ENCODE results near the gene TET1.
"Not testable (repeated sequence)": the region's sequence is repeated elsewhere in the genome, so short reads cannot be mapped to it uniquely, and the experiment has no call there.

The TET1 gene

DNA sequence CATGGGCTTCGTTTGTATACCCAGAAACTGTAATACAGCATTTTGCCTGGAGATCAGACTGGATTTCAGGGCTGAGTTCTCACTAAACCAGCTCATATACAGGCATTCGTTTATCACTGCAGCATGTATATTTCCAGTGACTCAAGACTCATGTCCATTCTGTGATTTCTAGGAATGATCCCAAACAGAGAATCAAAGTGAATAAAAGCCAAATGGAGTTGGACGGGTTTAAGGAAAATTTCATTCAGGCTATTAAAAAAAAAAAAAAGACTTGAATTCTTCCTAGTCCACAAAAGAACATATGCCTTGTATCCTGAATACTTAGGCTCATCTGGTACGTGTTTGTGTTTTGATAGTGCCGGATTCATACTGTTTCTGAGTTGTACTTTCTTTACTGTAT lies 46.8 kb downstream of the TET1 start:
- H2AFZ ChIP-seq (ENCODE audit: low read depth) = no peak overlapping the region
- TF ChIP-seq, protein P1, sequence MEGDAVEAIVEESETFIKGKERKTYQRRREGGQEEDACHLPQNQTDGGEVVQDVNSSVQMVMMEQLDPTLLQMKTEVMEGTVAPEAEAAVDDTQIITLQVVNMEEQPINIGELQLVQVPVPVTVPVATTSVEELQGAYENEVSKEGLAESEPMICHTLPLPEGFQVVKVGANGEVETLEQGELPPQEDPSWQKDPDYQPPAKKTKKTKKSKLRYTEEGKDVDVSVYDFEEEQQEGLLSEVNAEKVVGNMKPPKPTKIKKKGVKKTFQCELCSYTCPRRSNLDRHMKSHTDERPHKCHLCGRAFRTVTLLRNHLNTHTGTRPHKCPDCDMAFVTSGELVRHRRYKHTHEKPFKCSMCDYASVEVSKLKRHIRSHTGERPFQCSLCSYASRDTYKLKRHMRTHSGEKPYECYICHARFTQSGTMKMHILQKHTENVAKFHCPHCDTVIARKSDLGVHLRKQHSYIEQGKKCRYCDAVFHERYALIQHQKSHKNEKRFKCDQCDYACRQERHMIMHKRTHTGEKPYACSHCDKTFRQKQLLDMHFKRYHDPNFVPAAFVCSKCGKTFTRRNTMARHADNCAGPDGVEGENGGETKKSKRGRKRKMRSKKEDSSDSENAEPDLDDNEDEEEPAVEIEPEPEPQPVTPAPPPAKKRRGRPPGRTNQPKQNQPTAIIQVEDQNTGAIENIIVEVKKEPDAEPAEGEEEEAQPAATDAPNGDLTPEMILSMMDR (conservative IDR thresholded peaks at IDR 0.05; ENCODE audit: low read depth, low read length) = no peak

DNA sequence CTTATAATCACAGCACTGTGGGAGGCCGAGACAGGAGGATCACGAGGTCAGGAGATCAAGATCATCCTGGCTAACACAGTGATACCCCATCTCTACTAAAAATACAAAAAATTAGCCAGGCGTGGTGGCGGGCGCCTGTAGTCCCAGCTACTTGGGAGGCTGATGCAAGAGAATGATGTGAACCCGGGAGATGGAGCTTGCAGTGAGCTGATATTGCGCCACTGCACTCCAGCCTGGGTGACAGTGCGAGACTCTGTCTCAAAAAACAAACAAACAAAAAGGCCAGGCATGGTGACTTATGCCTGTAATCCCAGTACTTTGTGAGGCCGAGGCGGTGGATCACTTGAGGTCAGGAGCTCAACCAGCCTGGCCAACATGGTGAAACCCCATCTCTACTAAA lies 49.9 kb downstream of the TET1 start:
- not testable (repeated sequence) for H3K4me3 ChIP-seq (IDR thresholded peaks at IDR 0.05; ENCODE audit: insufficient read depth, low read depth, low read length); H3K27me3 ChIP-seq (ENCODE audit: insufficient read depth, low read depth); H3K4me1 ChIP-seq (ENCODE audit: low read depth, poor library complexity, severe bottlenecking); H3K4me2 ChIP-seq; H3K36me3 ChIP-seq (ENCODE audit: insufficient read depth); H2AFZ ChIP-seq (ENCODE audit: low read depth); H3K27ac ChIP-seq; H3K9ac ChIP-seq; H4K20me1 ChIP-seq (ENCODE audit: insufficient read depth); H3K79me2 ChIP-seq (ENCODE audit: insufficient read depth, low read depth)

More for the DNA sequence above, 46.8 kb downstream of the TET1 start:
- Histone ChIP-seq H3K27me3 (ENCODE audit: insufficient read depth, low read depth) (no peaks in the 10 kb centered on the region), H3K4me3 (IDR thresholded peaks at IDR 0.05; ENCODE audit: insufficient read depth, low read depth, low read length) (no peak overlapping the region), H3K9ac (no peak overlapping the region), H3K79me2 (ENCODE audit: insufficient read depth, low read depth) (no peaks in the 10 kb centered on the region), H3K4me1 (ENCODE audit: low read depth, poor library complexity, severe bottlenecking) (peaks cover 18% of the 10 kb centered on the region), H3K36me3 (ENCODE audit: insufficient read depth) (no peaks in the 10 kb centered on the region), H3K4me2 (no peak overlapping the region), H3K27ac (no peak overlapping the region), H4K20me1 (ENCODE audit: insufficient read depth) (no peaks in the 10 kb centered on the region)

DNA sequence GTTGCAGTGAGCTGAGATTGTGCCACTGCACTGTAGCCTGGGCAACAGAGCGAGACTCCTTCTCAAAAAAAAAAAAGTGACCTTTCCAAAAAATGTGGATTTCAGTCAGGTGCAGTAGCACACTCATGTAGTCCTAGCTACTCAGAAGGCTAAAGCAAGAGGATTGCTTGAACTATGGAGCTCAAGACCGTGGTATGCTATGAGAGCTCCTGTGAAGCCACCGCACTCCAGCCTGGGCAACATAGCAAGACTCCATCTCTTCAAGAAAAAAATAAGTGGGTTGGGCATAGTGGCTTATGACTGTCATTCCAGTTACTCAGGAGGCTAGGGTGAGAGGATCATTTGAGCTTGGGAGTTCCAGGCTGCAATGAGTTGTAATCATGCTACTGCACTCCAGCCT lies 51.1 kb downstream of the TET1 start:
- no peak overlapping the region for H3K27ac ChIP-seq
- H4K20me1 ChIP-seq (ENCODE audit: insufficient read depth) = no peaks in the 10 kb centered on the region
- no peaks in the 10 kb centered on the region for H3K36me3 ChIP-seq (ENCODE audit: insufficient read depth)
- no peak overlapping the region for H2AFZ ChIP-seq (ENCODE audit: low read depth)
- no peak overlapping the region for H3K4me2 ChIP-seq
- no peak overlapping the region for H3K4me3 ChIP-seq (IDR thresholded peaks at IDR 0.05; ENCODE audit: insufficient read depth, low read depth, low read length)
- no peak overlapping the region for H3K9ac ChIP-seq
- no peaks in the 10 kb centered on the region for H3K79me2 ChIP-seq (ENCODE audit: insufficient read depth, low read depth)
- H3K27me3 ChIP-seq (ENCODE audit: insufficient read depth, low read depth) = no peaks in the 10 kb centered on the region
- TF ChIP-seq, protein P1 (conservative IDR thresholded peaks at IDR 0.05; ENCODE audit: low read depth, low read length) = no peak
- no peaks in the 10 kb centered on the region for H3K4me1 ChIP-seq (ENCODE audit: low read depth, poor library complexity, severe bottlenecking)

DNA sequence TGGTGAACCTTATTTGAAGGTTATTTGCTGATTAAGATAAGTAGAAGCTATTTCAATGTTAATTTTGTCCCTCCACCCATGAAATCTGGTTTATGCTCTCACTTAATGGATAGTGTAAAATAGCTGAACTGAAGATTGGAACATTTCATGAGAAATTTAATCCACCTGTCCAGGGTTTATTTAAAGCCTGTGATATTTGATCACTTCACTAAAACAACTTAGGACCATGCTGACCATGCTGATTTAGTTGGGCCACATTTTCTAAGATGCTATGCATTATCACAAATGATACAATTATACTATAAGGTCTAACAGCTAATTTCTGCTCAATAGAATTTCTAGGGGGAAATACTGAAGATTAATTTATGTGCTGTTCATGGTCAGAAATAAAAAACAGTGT lies 53.8 kb downstream of the TET1 start:
- H3K9ac ChIP-seq = not testable (repeated sequence)

DNA sequence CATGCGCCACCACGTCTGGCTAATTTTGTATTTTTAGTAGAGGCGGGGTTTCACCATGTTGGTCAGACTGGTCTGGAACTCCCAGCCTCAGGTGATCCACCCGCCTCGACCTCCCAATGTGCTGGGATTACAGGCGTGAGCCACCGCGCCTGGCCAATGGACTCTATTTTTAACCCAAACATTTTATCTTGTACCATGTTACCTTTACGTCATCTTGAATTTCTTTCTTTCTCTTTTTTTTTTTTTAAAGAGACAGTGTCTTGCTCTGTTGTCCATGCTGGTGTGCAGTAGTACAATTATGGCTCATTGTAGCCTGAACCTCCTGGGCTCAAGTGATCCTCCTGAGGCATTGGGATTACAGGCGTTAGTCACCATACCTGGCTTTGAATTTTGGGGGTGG lies 57.6 kb downstream of the TET1 start:
- not testable (repeated sequence) for H3K4me2 ChIP-seq; H3K4me1 ChIP-seq (ENCODE audit: low read depth, poor library complexity, severe bottlenecking); H3K79me2 ChIP-seq (ENCODE audit: insufficient read depth, low read depth); H3K27me3 ChIP-seq (ENCODE audit: insufficient read depth, low read depth); H3K36me3 ChIP-seq (ENCODE audit: insufficient read depth); H3K9ac ChIP-seq; H2AFZ ChIP-seq (ENCODE audit: low read depth); H3K4me3 ChIP-seq (IDR thresholded peaks at IDR 0.05; ENCODE audit: insufficient read depth, low read depth, low read length); H4K20me1 ChIP-seq (ENCODE audit: insufficient read depth); H3K27ac ChIP-seq

More for the DNA sequence above, 53.8 kb downstream of the TET1 start:
- not testable (repeated sequence) for H3K4me2 ChIP-seq; H3K4me1 ChIP-seq (ENCODE audit: low read depth, poor library complexity, severe bottlenecking); H3K79me2 ChIP-seq (ENCODE audit: insufficient read depth, low read depth); H2AFZ ChIP-seq (ENCODE audit: low read depth); H3K36me3 ChIP-seq (ENCODE audit: insufficient read depth); H3K27me3 ChIP-seq (ENCODE audit: insufficient read depth, low read depth); H3K27ac ChIP-seq; H3K4me3 ChIP-seq (IDR thresholded peaks at IDR 0.05; ENCODE audit: insufficient read depth, low read depth, low read length); H4K20me1 ChIP-seq (ENCODE audit: insufficient read depth)

DNA sequence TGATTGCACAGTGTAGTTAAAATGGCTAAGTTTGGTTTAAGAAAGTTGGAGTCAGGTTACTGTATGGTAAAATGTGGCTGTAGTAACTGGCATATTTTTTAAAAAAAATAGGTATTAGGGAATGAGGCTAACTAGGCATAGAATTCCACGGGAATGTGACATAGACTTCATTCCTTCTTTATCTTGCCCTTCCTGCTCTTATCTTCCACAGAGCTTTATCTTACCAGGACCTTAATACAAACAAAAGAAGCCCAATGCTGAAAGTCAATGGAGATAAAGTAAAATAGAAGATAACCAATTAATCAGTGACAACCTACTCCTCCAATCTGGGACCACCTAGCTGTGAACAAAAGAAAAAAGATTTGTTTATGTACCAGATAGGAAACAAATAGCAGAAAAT lies 58.1 kb downstream of the TET1 start:
- TF ChIP-seq, protein P1 (conservative IDR thresholded peaks at IDR 0.05; ENCODE audit: low read depth, low read length) = no peak
- Histone ChIP-seq H3K27ac (no peak overlapping the region), H4K20me1 (ENCODE audit: insufficient read depth) (no peaks in the 10 kb centered on the region), H3K9ac (no peak overlapping the region), H3K36me3 (ENCODE audit: insufficient read depth) (no peaks in the 10 kb centered on the region), H3K27me3 (ENCODE audit: insufficient read depth, low read depth) (no peaks in the 10 kb centered on the region), H3K4me2 (no peak overlapping the region), H3K79me2 (ENCODE audit: insufficient read depth, low read depth) (no peaks in the 10 kb centered on the region), H3K4me3 (IDR thresholded peaks at IDR 0.05; ENCODE audit: insufficient read depth, low read depth, low read length) (no peak overlapping the region), H3K4me1 (ENCODE audit: low read depth, poor library complexity, severe bottlenecking) (no peaks in the 10 kb centered on the region), H2AFZ (ENCODE audit: low read depth) (no peak overlapping the region)

Measured in KMS-11 (cell line).